Peyer's patch (tissue), 4 donors: ENCODE results near the gene SRRM3. TPM values are rescaled to one million over a fixed set of nuclear protein-coding genes. Genes with fewer than 3 reads are reported as not detected.
A peak's percentile ranks its signal among the peaks of the same experiment; 100 is the strongest.
"Not testable (repeated sequence)": the region's sequence is repeated elsewhere in the genome, so short reads cannot be mapped to it uniquely, and the experiment has no call there.

Experiments
- DNase-seq, 3 donors: peaks; one replicate each; pipeline ENCODE4 v3.0.0-alpha.2; 2017 to 2019
- H3K27ac ChIP-seq, 4 donors: fragments of 200-600 bp; sonication (generic); one replicate each; pipeline ENCODE4 v1.5.1; 2016 to 2019
- H3K27me3 ChIP-seq, 2 donors: fragments of 200-600 bp; sonication (generic); one replicate each; pipeline ENCODE4 v1.5.1; 2019
- H3K36me3 ChIP-seq, 3 donors: fragments of 200-600 bp; sonication (generic); one replicate each; pipeline ENCODE4 v1.5.1; 2016 to 2019
- H3K4me1 ChIP-seq, 4 donors: fragments of 200-600 bp; sonication (generic); one replicate each; pipeline ENCODE4 v1.5.1; 2016 to 2019
- H3K4me3 ChIP-seq, 4 donors: fragments of 200-600 bp; sonication (generic); 1 replicate in 3 of 4; 2 replicates in 1 of 4; pipeline ENCODE4 v1.5.1; 2016 to 2019; ENCODE audit warnings: mild to moderate bottlenecking in 1 of 4
- H3K9me3 ChIP-seq, 4 donors: fragments of 200-600 bp; sonication (generic); one replicate each; pipeline ENCODE4 v1.5.1; 2016 to 2019; ENCODE audit warnings: mild to moderate bottlenecking in 1 of 4
- CTCF ChIP-seq, 6 experiments: fragments of 450-650 bp in 4 of 6; fragments of 200-600 bp in 2 of 6; sonication (generic) in 1 of 6; IDR thresholded peaks; one replicate each; pipeline ENCODE4 v1.5.1; 2017 to 2019; ENCODE audit warnings: antibody characterized with exemption in 6 of 6, mild to moderate bottlenecking in 3 of 6, moderate library complexity in 1 of 6
- POLR2A ChIP-seq, 2 donors: fragments of 450-650 bp; IDR thresholded peaks; one replicate each; pipeline ENCODE4 v1.5.1; 2017; ENCODE audit warnings: antibody characterized with exemption in 2 of 2, mild to moderate bottlenecking in 2 of 2, moderate library complexity in 2 of 2
- total RNA-seq, 4 donors: library from RNA; depleted of rRNA; stranded (reverse); fragments of >200 nt; gene quantifications; one replicate each; pipeline ENCODE4 v1.1.0, GENCODE V29; 2016

SRRM3 gene
- total RNA-seq, 4 donors from 2014 or later: 0.85 to 7.4 (median 1.2) TPM; not detected in 1

- peaks cover 0 to 21% (median 9%) of the 10 kb centered on the region in 4 donors for H3K4me1 ChIP-seq
- no peaks in the 10 kb centered on the region for H3K9me3 ChIP-seq
- H3K4me3 ChIP-seq: peak overlapping the region; percentile 12 to 59 (median 50)
- no peak overlapping the region for H3K27ac ChIP-seq
- H3K36me3 ChIP-seq: no peaks in the 10 kb centered on the region
- no peak for TF ChIP-seq CTCF (IDR thresholded peaks at IDR 0.05)
- TF ChIP-seq POLR2A (IDR thresholded peaks at IDR 0.05): no peak
- H3K27me3 ChIP-seq: peaks cover 0 to 19% of the 10 kb centered on the region in 2 donors
- DNase-seq: no peak
These were observed 80.9 kb downstream of the SRRM3 start for GRCh38 chr7:76282344-76283253.

- DNase-seq: no peak
- peak overlapping the region; percentile 12 to 59 (median 50) for H3K4me3 ChIP-seq
- H3K27ac ChIP-seq: no peak overlapping the region
- H3K27me3 ChIP-seq: peaks cover 0 to 19% of the 10 kb centered on the region in 2 donors
- TF ChIP-seq POLR2A (IDR thresholded peaks at IDR 0.05) (no peak), CTCF (IDR thresholded peaks at IDR 0.05) (no peak)
- no peaks in the 10 kb centered on the region for H3K36me3 ChIP-seq
- no peaks in the 10 kb centered on the region for H3K9me3 ChIP-seq
- H3K4me1 ChIP-seq: peaks cover 0 to 21% (median 9%) of the 10 kb centered on the region in 4 donors
These were observed 81.8 kb downstream of the SRRM3 start for GRCh38 chr7:76283254-76284159.

DNA sequence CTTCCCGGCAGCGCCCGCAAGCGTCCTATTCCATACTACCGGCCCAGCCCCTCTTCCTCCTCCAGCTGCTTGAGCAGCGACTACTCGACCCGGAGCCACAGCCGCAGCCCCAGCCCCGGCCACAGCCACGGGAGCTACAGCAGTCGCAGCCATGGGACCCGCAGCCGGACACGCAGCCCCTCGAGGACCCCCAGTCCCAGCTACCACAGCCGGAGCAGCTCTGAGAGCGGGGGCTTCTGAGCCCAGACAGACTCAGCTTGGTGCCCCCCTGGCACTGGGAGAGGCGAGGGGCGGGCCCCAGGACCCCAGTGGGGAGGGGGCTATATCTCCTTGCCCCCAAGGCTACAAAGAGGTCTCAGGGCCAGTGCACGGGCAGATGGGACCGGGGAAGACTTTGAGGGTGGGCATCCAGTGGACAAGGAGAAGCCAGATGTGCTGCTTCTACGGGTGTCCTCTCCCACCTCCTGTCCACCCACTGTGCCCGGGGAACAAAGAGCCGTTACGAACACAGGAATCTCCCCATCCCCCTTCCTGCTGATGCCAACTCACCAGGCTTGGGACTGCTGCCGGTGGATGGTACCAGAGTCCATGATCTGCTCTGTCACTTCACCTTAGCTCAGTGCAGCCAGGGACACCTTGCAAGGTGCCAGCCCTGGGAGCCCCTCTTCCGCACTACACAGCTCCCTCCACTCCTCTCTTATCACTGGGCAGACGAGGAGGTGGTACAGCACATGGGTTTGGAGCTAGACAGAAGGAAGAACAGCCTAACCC lies 84.1 kb downstream of the SRRM3 start:
- Histone ChIP-seq H3K27ac (no peak overlapping the region), H3K4me3 (no peak overlapping the region), H3K9me3 (no peaks in the 10 kb centered on the region), H3K4me1 (peaks cover 0 to 21% (median 9%) of the 10 kb centered on the region in 4 donors), H3K36me3 (no peaks in the 10 kb centered on the region), H3K27me3 (peaks cover 0 to 19% of the 10 kb centered on the region in 2 donors)
- TF ChIP-seq CTCF (IDR thresholded peaks at IDR 0.05) (no peak), POLR2A (IDR thresholded peaks at IDR 0.05) (no peak)
- no peak for DNase-seq

GRCh38 chr7:76286842-76287403 lies 85.2 kb downstream of the SRRM3 start:
- Histone ChIP-seq H3K4me3 (no peak overlapping the region), H3K27me3 (peaks cover 0 to 16% of the 10 kb centered on the region in 2 donors), H3K9me3 (no peaks in the 10 kb centered on the region), H3K36me3 (no peaks in the 10 kb centered on the region), H3K4me1 (peaks cover 0 to 25% (median 10%) of the 10 kb centered on the region in 4 donors), H3K27ac (no peak overlapping the region)
- DNase-seq: no peak
- TF ChIP-seq CTCF (IDR thresholded peaks at IDR 0.05): no peak
- no peak for TF ChIP-seq POLR2A (IDR thresholded peaks at IDR 0.05)

DNA sequence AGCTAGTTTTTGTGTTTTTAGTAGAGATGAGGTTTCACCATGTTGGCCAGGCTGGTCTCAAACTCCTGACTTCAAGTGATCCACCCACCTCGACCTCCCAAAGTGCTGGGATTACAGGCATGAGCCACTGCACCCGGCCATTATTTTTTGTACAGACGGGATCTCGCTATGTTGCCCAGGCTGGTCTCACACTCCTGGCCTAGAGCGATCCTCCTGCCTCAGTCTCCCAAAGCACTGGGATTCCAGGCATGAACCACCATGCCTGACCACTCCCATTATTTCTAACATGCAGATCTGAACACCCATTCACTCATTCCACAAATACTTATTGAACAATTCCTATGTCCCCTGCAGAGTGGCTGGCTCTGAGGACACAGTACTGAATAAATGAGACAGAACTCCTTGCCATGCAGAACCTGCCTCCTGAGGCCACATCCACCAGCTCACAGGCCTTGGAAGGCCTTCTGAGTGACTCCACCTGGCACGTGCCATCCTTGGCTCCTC lies 89.2 kb downstream of the SRRM3 start:
- H3K36me3 ChIP-seq, DNase-seq, H3K9me3 ChIP-seq, H3K27me3 ChIP-seq, H3K4me3 ChIP-seq: not testable (repeated sequence)
- H3K27ac ChIP-seq: peak overlapping the region; percentile 62 to 83 (median 70)
- peaks cover 0 to 47% (median 12%) of the 10 kb centered on the region in 4 donors for H3K4me1 ChIP-seq
